ENCODE data around the gene UCN2. TPM values are rescaled to one million over a fixed set of nuclear protein-coding genes. Genes with fewer than 3 reads are reported as not detected.
"Not testable (repeated sequence)": the region's sequence is repeated elsewhere in the genome, so short reads cannot be mapped to it uniquely, and the experiment has no call there.

The UCN2 gene
- total and polyA plus RNA-seq, 9 donors: 0.08 to 0.95 (median 0.09) TPM; not detected in 4

DNA sequence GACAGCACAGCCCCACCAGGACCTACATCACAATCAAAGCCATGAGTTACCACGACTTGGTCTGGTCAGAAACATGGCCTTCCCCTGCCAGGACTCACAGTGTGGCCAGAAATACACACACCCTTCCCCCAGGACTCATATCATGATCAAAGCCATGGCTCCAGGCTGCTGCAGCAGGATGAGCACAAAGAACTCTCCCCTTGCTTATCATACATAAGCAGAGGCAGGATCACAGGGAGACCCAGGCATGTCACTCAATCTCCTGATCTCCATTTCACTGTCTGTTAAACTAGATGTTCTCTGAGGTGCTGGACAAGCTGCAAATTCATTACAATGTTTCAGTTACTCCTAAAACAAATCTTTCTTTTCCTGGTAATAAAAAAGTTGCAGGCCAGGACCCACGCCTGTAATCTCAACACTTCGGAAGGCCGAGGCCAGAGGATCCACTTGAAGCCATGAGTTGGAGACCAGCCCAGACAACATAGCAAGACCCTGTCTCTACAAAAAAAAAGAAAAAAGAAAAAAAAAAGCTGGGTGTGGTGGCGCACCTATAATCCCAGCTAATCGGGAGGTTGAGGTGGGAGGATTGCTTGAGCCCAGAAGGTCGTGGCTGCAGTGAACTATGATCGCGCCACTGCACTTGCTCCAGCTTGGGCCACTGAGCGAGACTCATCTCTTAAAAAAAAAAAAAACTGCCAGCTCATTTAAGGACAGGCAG, 8.2 kb downstream of the UCN2 start:
- Histone ChIP-seq H3K4me3 (ENCODE audit: low read length) (no peak overlapping the region), H3K27me3 (ENCODE audit: control insufficient read depth, insufficient read depth, low read length) (no peaks in the 10 kb centered on the region), H3K36me3 (ENCODE audit: control insufficient read depth, insufficient read depth, low read length) (peaks cover 5% of the 10 kb centered on the region), H3K27ac (ENCODE audit: low read length) (no peak overlapping the region), H3K4me1 (ENCODE audit: control insufficient read depth, insufficient read depth, low read length) (peaks cover 49% of the 10 kb centered on the region), H3K9me3 (replicated peaks; ENCODE audit: control insufficient read depth, low read depth, low read length) (no peaks in the 10 kb centered on the region)
- no peak for DNase-seq
- 72% methylated on average over 3 of the region's 10 CpGs for WGBS (ENCODE audit: insufficient coverage)

GRCh38 chr3:48553886-48554845, 9.4 kb downstream of the UCN2 start:
- H3K27ac ChIP-seq (ENCODE audit: low read length): no peak overlapping the region

GRCh38 chr3:48553361-48553760, 10.2 kb downstream of the UCN2 start:
- Histone ChIP-seq H3K4me1 (ENCODE audit: control insufficient read depth, insufficient read depth, low read length) (peaks cover 34% of the 10 kb centered on the region), H3K27me3 (ENCODE audit: control insufficient read depth, insufficient read depth, low read length) (no peaks in the 10 kb centered on the region), H3K9me3 (replicated peaks; ENCODE audit: control insufficient read depth, low read depth, low read length) (no peaks in the 10 kb centered on the region), H3K36me3 (ENCODE audit: control insufficient read depth, insufficient read depth, low read length) (peaks cover 5% of the 10 kb centered on the region), H3K27ac (ENCODE audit: low read length) (no peak overlapping the region), H3K4me3 (ENCODE audit: low read length) (no peak overlapping the region)
- no peak for DNase-seq
- 80% methylated on average over 1 of the region's 5 CpGs for WGBS (ENCODE audit: insufficient coverage)

More at GRCh38 chr3:48553886-48554845, 9.4 kb downstream of the UCN2 start:
- no peak for DNase-seq
- Histone ChIP-seq H3K9me3 (replicated peaks; ENCODE audit: control insufficient read depth, low read depth, low read length) (no peaks in the 10 kb centered on the region), H3K27me3 (ENCODE audit: control insufficient read depth, insufficient read depth, low read length) (no peaks in the 10 kb centered on the region), H3K36me3 (ENCODE audit: control insufficient read depth, insufficient read depth, low read length) (peaks cover 5% of the 10 kb centered on the region), H3K4me1 (ENCODE audit: control insufficient read depth, insufficient read depth, low read length) (peaks cover 36% of the 10 kb centered on the region), H3K4me3 (ENCODE audit: low read length) (no peak overlapping the region)
- WGBS (ENCODE audit: insufficient coverage): 87% methylated on average over 6 of the region's 14 CpGs

GRCh38 chr3:48552111-48552951, 11.2 kb downstream of the UCN2 start:
- WGBS (ENCODE audit: insufficient coverage): 76% methylated on average over 14 of the region's 14 CpGs
- H3K36me3 ChIP-seq (ENCODE audit: control insufficient read depth, insufficient read depth, low read length): peaks cover 5% of the 10 kb centered on the region
- no peaks in the 10 kb centered on the region for H3K9me3 ChIP-seq (replicated peaks; ENCODE audit: control insufficient read depth, low read depth, low read length)
- peak overlapping the region; percentile 13 for H3K27ac ChIP-seq (ENCODE audit: low read length)
- no peak overlapping the region for H3K4me3 ChIP-seq (ENCODE audit: low read length)
- no peak for DNase-seq
- H3K27me3 ChIP-seq (ENCODE audit: control insufficient read depth, insufficient read depth, low read length): no peaks in the 10 kb centered on the region
- peaks cover 29% of the 10 kb centered on the region for H3K4me1 ChIP-seq (ENCODE audit: control insufficient read depth, insufficient read depth, low read length)

DNA sequence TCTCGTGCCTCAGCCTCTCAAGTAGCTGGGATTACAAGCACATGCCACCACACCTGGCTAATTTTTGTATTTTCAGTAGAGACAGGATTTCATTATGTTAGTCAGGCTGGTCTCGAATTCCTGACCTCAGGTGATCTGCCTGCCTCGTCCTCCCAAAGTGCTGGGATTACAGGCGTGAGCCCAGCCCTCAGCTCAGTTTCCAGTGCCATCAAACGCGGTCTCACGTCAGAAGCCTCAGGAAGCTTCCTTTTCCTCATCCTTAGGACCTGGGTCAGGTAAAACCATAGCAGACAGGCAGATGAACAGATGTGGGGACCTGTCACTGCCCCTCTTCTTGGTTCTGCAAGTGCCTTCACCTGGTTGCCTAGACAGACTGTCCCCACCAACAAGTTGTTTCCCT, 11.9 kb downstream of the UCN2 start:
- H3K4me3 ChIP-seq (ENCODE audit: low read length); H3K36me3 ChIP-seq (ENCODE audit: control insufficient read depth, insufficient read depth, low read length); DNase-seq; H3K27me3 ChIP-seq (ENCODE audit: control insufficient read depth, insufficient read depth, low read length); H3K9me3 ChIP-seq (replicated peaks; ENCODE audit: control insufficient read depth, low read depth, low read length); H3K27ac ChIP-seq (ENCODE audit: low read length): not testable (repeated sequence)
- H3K4me1 ChIP-seq (ENCODE audit: control insufficient read depth, insufficient read depth, low read length): peaks cover 27% of the 10 kb centered on the region
- 81% methylated on average over 6 of the region's 7 CpGs for WGBS (ENCODE audit: insufficient coverage)

DNA sequence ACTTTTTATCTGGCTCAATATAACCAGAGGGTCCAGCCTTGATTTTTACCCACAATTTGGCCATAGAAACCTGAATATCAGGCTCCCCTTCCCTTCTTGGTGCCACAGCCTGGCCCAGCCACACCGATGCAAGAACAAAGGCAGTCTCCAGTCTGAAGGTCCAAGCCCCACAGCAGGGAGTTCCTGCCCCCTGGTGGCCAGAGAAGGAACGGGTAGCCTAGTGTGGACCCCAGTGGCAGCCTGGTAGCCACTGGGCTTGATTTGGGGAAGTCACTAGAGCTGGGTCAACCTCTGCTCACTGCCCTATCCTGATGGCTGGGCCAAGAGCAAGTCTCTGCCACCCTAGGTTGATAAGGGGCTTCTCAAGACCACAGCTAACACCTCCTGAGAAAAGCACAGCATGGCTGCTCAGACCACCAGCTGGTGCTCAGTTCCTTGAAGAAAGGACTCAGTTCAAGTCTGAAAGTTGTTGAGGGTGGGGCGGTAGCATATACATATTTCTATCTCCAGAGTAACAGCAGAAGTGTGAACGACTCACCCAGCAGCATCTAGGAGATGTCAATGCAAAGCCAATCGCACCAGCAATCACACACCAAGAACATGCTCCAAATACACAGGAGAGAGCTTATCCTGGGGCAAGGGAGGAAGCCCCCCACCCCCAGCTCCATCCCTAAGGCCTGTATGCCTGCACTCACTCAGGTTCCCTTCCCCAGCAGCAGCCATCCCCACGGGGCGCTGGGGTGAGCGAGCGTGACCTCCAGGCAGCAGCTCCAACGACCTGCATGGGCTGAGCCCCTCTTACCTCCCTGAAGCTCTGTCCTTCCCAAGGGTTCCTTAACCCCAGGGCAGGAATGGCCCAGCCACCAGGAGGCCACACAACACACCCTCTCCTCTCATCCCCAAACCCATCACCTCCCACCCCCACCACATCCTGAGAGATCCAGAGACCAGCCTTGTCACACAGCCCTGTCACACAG, 14.6 kb downstream of the UCN2 start:
- Histone ChIP-seq H3K9me3 (replicated peaks; ENCODE audit: control insufficient read depth, low read depth, low read length) (no peaks in the 10 kb centered on the region), H3K27ac (ENCODE audit: low read length) (no peak overlapping the region), H3K27me3 (ENCODE audit: control insufficient read depth, insufficient read depth, low read length) (no peaks in the 10 kb centered on the region), H3K36me3 (ENCODE audit: control insufficient read depth, insufficient read depth, low read length) (peaks cover 7% of the 10 kb centered on the region), H3K4me3 (ENCODE audit: low read length) (no peak overlapping the region), H3K4me1 (ENCODE audit: control insufficient read depth, insufficient read depth, low read length) (peaks cover 19% of the 10 kb centered on the region)
- DNase-seq: peak; percentile 83
- WGBS (ENCODE audit: insufficient coverage): 71% methylated on average over 9 of the region's 10 CpGs

DNA sequence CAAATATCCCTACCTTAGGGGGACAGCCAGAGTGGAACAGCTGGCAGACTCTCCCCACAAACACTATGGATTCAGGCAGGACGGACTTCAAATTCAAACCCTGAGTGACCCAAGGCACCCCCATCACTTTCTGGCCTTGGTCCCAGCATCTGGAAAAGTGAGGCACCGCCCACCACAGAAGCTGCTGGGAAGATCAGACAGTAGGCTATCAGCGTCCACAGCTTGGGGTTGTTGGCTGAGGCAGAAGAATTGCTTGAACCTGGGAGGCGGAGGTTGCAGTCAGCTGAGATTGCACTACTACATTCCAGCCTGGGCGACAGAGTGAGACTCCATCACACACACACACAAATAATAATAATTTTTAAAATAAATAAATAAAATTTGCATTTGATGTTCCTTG, 15.5 kb downstream of the UCN2 start:
- WGBS (ENCODE audit: insufficient coverage): 43% methylated on average over 1 of the region's 5 CpGs
- no peaks in the 10 kb centered on the region for H3K27me3 ChIP-seq (ENCODE audit: control insufficient read depth, insufficient read depth, low read length)
- no peak for DNase-seq
- no peaks in the 10 kb centered on the region for H3K9me3 ChIP-seq (replicated peaks; ENCODE audit: control insufficient read depth, low read depth, low read length)
- H3K27ac ChIP-seq (ENCODE audit: low read length): no peak overlapping the region
- H3K4me1 ChIP-seq (ENCODE audit: control insufficient read depth, insufficient read depth, low read length): peaks cover 24% of the 10 kb centered on the region
- peaks cover 7% of the 10 kb centered on the region for H3K36me3 ChIP-seq (ENCODE audit: control insufficient read depth, insufficient read depth, low read length)
- H3K4me3 ChIP-seq (ENCODE audit: low read length): no peak overlapping the region

DNA sequence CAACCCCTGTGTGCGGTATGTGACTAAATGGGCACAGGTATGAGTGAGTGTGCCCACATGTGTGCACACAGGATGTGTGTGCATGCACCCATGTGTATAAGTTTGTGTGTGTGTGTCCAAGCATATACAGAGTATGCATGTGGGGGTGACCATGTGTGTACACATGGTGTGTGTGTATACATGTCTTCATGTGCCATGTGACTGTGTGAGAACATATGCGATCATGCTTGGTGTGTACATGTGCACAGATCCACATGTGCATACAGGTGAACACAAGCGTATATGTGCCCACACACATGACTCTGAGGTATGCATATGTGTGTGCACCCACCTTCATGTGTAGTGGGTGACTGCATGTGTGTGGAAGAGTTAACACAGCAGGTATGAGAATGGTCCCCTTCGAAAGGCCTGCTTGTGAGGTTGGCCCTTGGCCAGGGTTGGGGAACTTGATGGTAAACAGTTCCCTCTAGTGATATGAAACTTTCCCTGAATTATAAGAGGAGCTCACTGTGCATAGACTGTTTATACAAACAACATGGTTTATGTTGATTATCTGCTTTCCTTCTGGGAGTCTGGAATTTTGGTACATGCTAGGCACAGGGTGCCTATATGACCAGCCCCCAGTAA, 17.3 kb downstream of the UCN2 start:
- no peaks in the 10 kb centered on the region for H3K27me3 ChIP-seq (ENCODE audit: control insufficient read depth, insufficient read depth, low read length)
- no peak overlapping the region for H3K4me3 ChIP-seq (ENCODE audit: low read length)
- peaks cover 7% of the 10 kb centered on the region for H3K36me3 ChIP-seq (ENCODE audit: control insufficient read depth, insufficient read depth, low read length)
- no peak overlapping the region for H3K27ac ChIP-seq (ENCODE audit: low read length)
- H3K9me3 ChIP-seq (replicated peaks; ENCODE audit: control insufficient read depth, low read depth, low read length): no peaks in the 10 kb centered on the region
- no peak for DNase-seq
- WGBS (ENCODE audit: insufficient coverage): 98% methylated on average over 3 of the region's 4 CpGs
- H3K4me1 ChIP-seq (ENCODE audit: control insufficient read depth, insufficient read depth, low read length): peaks cover 16% of the 10 kb centered on the region

DNA sequence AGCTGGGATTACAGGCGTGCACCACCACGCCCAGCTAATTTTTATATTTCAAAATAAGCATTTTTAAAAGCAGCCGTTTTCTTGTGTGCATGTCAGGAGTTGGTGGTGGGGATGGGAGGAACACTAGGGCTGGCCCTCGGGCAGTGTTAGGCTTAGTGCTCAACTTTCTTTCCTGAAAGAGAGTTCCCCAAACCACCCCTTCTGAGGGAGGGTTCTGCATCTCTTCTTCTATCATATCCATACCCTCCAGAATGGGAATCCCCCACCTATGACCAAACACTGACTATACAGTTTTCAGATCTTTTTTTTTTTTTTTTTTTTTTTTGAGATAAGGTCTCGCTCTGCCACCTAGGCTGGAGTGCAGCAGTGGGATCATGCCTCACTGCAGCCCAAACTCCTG, 19.4 kb downstream of the UCN2 start:
- Histone ChIP-seq H3K27ac (ENCODE audit: low read length) (no peak overlapping the region), H3K9me3 (replicated peaks; ENCODE audit: control insufficient read depth, low read depth, low read length) (no peaks in the 10 kb centered on the region), H3K4me1 (ENCODE audit: control insufficient read depth, insufficient read depth, low read length) (peaks cover 16% of the 10 kb centered on the region), H3K27me3 (ENCODE audit: control insufficient read depth, insufficient read depth, low read length) (no peaks in the 10 kb centered on the region), H3K4me3 (ENCODE audit: low read length) (no peak overlapping the region), H3K36me3 (ENCODE audit: control insufficient read depth, insufficient read depth, low read length) (peaks cover 12% of the 10 kb centered on the region)
- DNase-seq: no peak
- WGBS (ENCODE audit: insufficient coverage): no CpG with 5 or more reads among the region's 5 CpGs

Measured in muscle of leg (tissue), 11 donors.